Activated T-cell treated with anti-CD3 and anti-CD28 coated beads, Interleukin-2, amount 50 U/mL, for 24 hours (primary cell): ENCODE data around the gene MIER2.

Experiments
- DNase-seq: peaks from one replicate; pipeline ENCODE4 v3.0.0-alpha.2; 2020
- H3K27ac Mint-ChIP-seq: 2 replicates; pipeline ENCODE4 v1.8.0; 2020; ENCODE audit warnings: mild to moderate bottlenecking, mixed read lengths
- H3K27me3 Mint-ChIP-seq: 2 replicates; pipeline ENCODE4 v1.8.0; 2020; ENCODE audit warnings: mixed read lengths
- H3K36me3 Mint-ChIP-seq: 2 replicates; pipeline ENCODE4 v1.8.0; 2020; ENCODE audit warnings: low read depth, mixed read lengths
- H3K4me1 Mint-ChIP-seq: 2 replicates; pipeline ENCODE4 v1.8.0; 2020; ENCODE audit warnings: low read depth, mixed read lengths
- H3K4me3 Mint-ChIP-seq: 2 replicates; pipeline ENCODE4 v1.8.0; 2020; ENCODE audit warnings: mild to moderate bottlenecking, moderate library complexity, mixed read lengths
- H3K9me3 Mint-ChIP-seq: 2 replicates; pipeline ENCODE4 v1.8.0; 2020; ENCODE audit warnings: mixed read lengths

The MIER2 gene

DNA sequence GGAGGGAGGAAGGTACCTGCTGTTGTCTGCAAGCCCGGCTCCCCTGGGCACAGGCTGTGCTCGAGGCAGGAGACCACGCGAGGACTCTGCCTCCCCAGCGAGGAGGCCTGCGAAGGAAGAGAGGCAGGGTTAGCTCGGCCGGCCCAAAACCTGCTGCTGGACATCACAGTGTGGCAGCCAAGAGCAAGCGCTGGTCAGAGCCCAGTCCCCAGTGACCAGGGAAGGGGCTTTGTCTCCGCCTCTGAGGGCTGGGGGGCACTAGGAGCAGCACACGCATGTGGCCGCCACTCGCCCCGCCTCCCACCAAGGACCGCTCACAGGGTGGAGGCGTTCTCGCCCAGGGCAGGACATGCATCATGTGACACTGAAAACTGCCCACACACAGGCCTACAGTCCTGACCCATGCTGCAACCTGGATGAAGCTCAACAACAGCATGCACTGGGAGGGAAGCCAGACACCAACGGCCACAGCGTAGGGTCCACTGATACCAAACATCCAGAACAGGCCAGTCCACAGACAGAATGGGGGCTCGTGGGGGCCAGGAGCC lies 8.5 kb downstream of the MIER2 start:
- DNase-seq = no peak
- H3K36me3 Mint-ChIP-seq = peaks cover 69% of the 10 kb centered on the region
- H3K9me3 Mint-ChIP-seq = no peaks in the 10 kb centered on the region
- H3K27ac Mint-ChIP-seq = no peak overlapping the region
- no peak overlapping the region for H3K4me3 Mint-ChIP-seq
- peaks cover 33% of the 10 kb centered on the region for H3K4me1 Mint-ChIP-seq
- no peaks in the 10 kb centered on the region for H3K27me3 Mint-ChIP-seq

DNA sequence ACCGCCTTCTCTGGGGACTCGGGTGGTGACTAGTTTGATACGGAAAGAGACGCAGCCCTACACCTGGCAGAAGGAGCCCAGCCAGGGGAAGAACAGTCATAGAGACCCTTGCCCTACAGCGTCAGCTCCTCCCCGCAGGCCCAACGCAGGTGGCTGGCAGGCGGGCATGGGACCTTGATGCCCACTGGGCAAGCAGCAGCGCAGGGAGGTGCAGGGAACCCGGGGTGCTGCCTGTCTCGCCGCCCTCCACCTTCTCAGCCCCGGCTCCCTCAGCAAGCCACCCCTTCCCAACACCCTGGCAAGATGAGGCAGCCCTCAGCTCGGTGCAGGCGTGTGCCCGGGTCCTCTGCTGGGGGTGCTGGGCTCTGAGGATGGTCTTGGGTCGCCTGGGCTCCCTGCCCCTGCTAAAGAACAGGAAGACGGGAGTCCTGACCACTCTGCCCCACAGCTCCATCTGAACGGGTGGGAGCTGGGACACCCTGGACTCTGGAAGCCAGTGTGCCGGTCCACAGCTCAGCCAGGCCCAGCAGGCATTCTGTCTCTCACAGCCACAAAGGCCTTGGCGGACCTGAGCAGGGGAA lies 9.0 kb downstream of the MIER2 start:
- DNase-seq = no peak
- Mint-ChIP-seq H3K4me1 (peaks cover 27% of the 10 kb centered on the region), H3K27me3 (no peaks in the 10 kb centered on the region), H3K4me3 (no peak overlapping the region), H3K9me3 (peaks cover 3% of the 10 kb centered on the region), H3K27ac (no peak overlapping the region), H3K36me3 (peaks cover 69% of the 10 kb centered on the region)

DNA sequence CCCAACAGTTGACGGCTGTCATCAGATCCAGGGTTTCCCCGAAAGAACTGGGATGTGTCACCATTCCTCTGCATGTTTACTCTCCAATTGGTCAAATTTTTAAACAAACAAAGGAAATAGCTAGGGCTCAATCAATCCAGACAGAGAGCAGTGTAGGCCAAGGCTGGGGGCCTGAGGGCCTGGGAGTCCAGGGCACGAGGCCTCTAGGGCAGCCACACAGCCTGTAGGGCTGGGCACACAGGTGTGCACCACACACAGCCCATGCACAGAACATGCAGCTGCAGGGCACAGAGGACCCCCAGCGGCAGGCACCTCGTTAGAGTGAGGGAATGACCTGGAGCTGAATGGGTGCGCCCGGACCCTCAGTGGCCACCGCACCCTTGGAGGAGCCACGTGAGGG lies 9.5 kb downstream of the MIER2 start:
- Mint-ChIP-seq H3K27me3 (no peaks in the 10 kb centered on the region), H3K9me3 (peaks cover 3% of the 10 kb centered on the region), H3K36me3 (peaks cover 70% of the 10 kb centered on the region), H3K4me1 (peaks cover 24% of the 10 kb centered on the region), H3K4me3 (no peak overlapping the region), H3K27ac (no peak overlapping the region)
- DNase-seq = no peak

DNA sequence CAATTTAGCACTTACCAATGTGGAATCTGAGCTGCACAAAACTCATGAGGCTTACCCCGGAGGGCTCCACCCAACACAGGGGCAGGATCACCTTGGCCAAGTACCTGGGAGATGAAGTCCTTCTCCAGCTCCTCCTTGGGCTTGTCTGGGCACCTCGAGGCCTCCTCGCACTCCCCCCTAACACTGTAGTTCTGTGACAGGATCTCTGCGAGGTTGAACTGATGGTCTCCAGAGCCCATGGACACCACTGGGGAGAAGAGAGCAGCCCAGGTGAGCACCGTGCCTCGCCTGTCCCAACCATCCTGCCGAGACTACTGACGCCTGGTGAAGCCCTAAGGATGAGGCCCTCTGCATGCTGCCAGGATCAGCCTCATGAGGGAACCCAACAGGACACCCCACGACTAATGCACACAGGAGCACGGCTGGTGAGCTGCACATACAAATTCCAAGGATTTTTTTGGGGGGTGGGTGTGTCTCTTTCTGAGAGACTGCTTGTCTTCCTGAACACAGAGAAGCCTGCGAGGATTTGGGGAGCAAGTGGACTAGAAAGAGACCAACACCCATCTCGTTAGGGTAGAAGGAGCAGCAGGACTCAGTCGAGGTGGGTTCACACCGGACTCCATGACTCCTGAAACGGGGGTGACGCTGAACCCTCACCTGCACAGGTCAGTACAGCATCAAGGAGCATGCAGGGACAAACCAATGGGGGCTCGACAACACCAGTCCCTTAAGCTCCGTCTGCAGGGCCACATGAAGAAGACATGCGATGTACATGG lies 10.1 kb downstream of the MIER2 start:
- Mint-ChIP-seq H3K4me1 (peaks cover 19% of the 10 kb centered on the region), H3K27me3 (no peaks in the 10 kb centered on the region), H3K27ac (no peak overlapping the region), H3K9me3 (peaks cover 3% of the 10 kb centered on the region), H3K4me3 (no peak overlapping the region), H3K36me3 (peaks cover 70% of the 10 kb centered on the region)
- DNase-seq = no peak

DNA sequence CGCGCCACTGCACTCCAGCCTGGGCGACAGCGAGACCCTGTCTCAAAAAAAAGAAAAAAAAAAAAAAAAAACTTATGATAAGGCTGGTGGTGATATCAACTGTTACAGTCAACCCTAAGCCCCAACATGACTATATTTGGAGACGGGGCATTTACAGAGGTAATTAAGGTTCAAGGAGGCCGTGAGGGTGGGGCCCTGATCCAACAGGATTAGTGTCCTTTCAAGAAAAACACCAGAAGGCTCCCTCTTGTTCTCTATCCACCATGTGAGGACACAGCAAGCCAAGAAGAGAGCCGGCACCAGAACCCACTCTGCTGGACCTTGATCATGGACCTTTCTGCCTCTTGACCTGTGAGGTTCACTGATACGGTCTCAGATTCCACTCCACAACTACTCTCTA lies 14.1 kb downstream of the MIER2 start:
- Mint-ChIP-seq H3K36me3 (peaks cover 86% of the 10 kb centered on the region), H3K4me1 (no peaks in the 10 kb centered on the region), H3K9me3 (peaks cover 15% of the 10 kb centered on the region), H3K27me3 (no peaks in the 10 kb centered on the region), H3K4me3 (no peak overlapping the region), H3K27ac (no peak overlapping the region)
- no peak for DNase-seq

DNA sequence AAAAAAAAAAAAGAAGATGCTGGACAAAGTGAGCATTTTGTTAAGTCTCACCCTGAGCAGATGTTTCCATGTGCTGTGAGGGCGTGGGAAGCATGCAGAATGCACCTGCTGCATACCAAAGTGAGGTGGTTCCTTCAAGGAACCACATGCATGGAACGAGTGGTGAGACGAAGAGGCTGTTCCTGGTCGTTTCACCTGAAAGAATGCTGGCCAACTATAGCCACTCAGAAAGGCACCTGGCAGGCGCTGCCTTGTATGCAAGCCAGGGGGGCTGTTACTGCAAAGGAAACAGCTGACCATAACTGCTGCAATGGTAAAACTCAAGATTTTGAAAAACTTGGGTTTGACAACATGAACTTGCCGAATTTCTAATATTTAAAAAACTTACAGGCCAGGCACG lies 14.7 kb downstream of the MIER2 start:
- Mint-ChIP-seq H3K27ac (no peak overlapping the region), H3K4me1 (no peaks in the 10 kb centered on the region), H3K36me3 (peaks cover 81% of the 10 kb centered on the region), H3K4me3 (no peak overlapping the region), H3K27me3 (no peaks in the 10 kb centered on the region), H3K9me3 (peaks cover 15% of the 10 kb centered on the region)
- DNase-seq = no peak

DNA sequence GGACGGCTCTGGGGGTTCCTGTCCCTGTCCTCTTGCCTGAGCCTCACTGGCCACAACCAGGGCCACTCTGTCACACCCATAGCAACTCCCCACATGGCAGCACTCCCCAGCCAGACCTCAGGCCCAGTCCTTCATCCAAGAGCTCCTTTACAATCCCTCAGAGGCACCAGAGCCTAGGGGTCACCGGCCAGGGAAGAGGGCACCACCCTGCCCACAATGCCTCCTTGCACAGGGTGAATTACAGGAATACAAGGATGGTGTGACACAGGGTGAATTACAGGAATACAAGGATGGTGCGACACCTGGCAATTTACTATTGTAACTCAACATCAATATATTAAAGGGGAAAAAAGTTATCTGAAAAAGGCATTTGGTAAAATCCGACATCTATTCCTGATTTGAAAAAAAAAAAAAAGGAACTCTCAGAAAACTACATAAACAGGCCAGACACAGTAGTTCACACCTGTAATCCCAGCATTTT lies 16.5 kb downstream of the MIER2 start:
- no peak overlapping the region for H3K4me3 Mint-ChIP-seq
- no peak for DNase-seq
- H3K36me3 Mint-ChIP-seq = peaks cover 69% of the 10 kb centered on the region
- H3K27ac Mint-ChIP-seq = no peak overlapping the region
- H3K4me1 Mint-ChIP-seq = no peaks in the 10 kb centered on the region
- H3K9me3 Mint-ChIP-seq = peaks cover 15% of the 10 kb centered on the region
- H3K27me3 Mint-ChIP-seq = no peaks in the 10 kb centered on the region

DNA sequence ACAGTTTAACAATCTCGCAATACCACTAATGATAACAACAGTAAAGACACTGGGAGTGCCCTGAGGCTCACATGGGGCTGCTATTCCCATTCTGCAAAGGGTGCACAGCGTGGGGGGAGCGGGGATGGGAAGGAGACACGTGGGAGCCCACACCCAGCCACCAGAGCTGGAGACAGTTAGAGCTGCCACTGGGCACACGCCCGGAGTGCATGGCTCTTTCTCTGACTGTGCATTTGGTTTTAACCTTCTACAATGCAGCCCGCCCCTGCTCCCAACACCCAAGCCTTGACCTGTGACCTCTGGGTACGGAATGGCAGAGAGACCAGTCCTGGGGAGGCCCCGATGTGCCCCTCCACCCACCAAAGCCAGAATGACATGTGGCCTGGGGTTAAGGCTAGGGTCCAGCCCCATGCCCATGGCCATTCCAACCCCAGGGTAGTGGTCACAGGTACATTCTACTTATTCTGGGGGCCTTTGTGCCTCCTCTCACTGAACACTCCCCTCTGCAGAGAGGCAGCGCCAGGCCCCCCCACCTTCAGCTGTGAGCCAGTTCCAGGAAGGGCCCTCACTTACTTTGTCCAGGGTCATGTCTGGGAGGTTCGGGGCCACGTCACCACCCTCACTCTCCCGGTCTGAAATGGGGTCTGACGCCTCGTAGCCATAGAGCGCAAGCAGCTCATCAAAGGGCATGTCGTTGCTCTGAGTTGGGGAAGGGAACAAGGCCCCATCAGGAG lies 17.1 kb downstream of the MIER2 start:
- Mint-ChIP-seq H3K4me3 (no peak overlapping the region), H3K9me3 (peaks cover 15% of the 10 kb centered on the region), H3K36me3 (peaks cover 69% of the 10 kb centered on the region), H3K27me3 (no peaks in the 10 kb centered on the region), H3K27ac (no peak overlapping the region), H3K4me1 (no peaks in the 10 kb centered on the region)
- no peak for DNase-seq

DNA sequence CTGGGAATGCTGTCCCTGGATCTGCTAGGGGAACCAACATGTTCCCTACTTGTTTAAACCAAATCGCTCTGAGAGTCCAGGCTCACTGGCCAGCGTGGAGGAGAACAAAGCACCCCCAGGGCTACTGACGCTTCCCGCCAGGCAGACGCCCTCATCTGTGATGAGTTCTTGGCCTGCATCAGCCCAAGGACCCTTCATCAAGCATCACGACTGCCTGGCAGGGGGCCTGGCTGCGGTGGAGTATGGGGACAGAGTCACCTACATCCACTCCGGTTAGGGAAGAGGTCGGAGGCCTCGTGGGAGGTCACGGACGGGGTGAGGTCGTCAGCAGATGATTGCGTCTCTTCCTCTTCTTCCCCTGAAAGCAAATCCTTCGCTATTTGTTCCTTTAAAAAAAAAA lies 17.7 kb downstream of the MIER2 start:
- Mint-ChIP-seq H3K4me3 (no peak overlapping the region), H3K27ac (no peak overlapping the region), H3K9me3 (peaks cover 15% of the 10 kb centered on the region), H3K36me3 (peaks cover 65% of the 10 kb centered on the region), H3K27me3 (no peaks in the 10 kb centered on the region), H3K4me1 (no peaks in the 10 kb centered on the region)
- DNase-seq = no peak

DNA sequence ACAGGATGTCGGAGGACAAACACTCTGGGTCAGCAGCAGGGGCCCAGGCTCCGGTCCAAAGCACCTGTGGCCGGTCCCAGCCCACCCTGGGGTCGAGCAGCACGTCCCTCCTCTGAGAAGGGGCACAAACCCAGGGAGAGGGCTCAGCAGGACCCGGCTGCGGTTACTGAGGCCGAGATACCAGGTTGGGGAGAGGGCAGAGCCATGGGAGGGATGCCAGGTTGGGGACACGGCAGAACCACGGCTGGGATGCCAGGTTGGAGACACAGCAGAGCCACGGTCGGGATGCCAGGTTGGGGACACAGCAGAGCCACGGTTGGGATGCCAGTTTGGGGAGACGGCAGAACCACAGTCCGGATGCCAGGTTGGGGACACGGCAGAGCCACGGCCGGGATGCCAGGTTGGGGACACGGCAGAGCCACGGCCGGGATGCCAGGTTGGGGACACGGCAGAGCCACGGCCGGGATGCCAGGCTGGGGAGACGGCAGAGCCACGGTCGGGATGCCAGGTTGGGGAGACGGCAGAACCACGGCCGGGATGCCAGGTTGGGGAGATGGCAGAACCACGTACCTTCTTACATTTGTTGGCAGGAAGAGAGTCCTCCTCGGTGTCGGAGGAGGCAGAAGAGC lies 18.5 kb downstream of the MIER2 start:
- Mint-ChIP-seq H3K27me3 (no peaks in the 10 kb centered on the region), H3K4me1 (no peaks in the 10 kb centered on the region), H3K9me3 (peaks cover 15% of the 10 kb centered on the region), H3K27ac (no peak overlapping the region), H3K4me3 (no peak overlapping the region), H3K36me3 (peaks cover 63% of the 10 kb centered on the region)
- no peak for DNase-seq

DNA sequence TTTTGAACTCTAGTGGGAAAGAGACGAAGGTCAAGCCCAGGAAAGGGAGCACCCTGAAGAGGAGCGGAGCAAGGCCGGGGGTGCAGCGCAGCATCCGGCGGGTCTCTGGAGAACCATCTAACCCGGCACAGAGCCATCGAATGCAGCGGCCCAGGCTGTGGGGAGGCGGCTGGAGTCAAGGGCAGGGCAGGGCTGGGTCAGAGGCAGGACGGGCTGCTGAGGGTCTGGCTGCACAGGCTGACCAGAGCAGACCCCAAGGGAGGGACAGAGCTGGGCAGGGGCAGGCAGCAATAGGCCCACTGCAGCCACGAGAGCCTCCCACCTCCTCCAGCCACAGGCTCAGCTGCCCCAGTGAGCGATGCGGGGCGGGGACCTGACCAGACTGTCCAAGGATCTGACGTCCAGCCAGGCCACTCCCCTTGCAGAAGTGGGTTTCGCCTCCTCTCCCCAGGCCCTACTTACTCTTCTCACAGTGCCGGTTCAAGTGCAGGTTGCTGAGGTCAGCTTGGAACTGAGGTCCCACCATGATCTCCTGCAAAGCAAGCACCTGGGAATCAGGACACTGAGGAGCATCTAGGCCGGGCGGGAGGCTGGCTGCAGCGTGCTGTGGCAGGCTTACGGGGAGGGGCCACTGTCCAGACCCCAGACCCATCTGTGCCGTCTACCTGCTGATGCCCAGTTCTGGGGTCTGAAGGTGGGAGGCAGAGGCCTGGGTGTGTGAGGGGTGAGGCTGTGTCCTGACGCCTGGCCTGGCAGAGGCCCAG lies 19.2 kb downstream of the MIER2 start:
- no peak for DNase-seq
- no peak overlapping the region for H3K4me3 Mint-ChIP-seq
- no peak overlapping the region for H3K27ac Mint-ChIP-seq
- no peaks in the 10 kb centered on the region for H3K4me1 Mint-ChIP-seq
- peaks cover 12% of the 10 kb centered on the region for H3K9me3 Mint-ChIP-seq
- H3K36me3 Mint-ChIP-seq = peaks cover 62% of the 10 kb centered on the region
- no peaks in the 10 kb centered on the region for H3K27me3 Mint-ChIP-seq

DNA sequence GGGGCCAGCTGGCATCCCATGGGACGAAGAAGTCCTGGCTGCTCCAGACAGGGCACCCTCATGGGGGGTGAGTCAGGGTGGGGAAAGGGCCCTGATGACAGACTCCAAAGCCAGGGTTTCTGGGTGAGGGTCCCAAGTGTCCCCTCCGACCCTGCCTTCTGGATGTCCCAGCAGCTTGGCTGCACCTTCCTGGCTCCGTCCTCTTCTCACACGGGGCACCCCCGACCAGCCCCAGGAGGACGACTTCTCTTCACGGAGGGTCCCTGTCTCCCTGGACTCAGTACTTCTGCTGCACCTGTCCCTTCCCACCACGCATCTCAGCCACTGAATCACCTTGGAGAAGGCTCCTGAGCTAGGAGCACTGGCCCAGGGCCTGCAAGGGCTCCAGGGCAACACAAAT lies 19.9 kb downstream of the MIER2 start:
- Mint-ChIP-seq H3K4me1 (no peaks in the 10 kb centered on the region), H3K27me3 (no peaks in the 10 kb centered on the region), H3K27ac (no peak overlapping the region), H3K9me3 (peaks cover 12% of the 10 kb centered on the region), H3K36me3 (peaks cover 61% of the 10 kb centered on the region), H3K4me3 (no peak overlapping the region)
- no peak for DNase-seq

DNA sequence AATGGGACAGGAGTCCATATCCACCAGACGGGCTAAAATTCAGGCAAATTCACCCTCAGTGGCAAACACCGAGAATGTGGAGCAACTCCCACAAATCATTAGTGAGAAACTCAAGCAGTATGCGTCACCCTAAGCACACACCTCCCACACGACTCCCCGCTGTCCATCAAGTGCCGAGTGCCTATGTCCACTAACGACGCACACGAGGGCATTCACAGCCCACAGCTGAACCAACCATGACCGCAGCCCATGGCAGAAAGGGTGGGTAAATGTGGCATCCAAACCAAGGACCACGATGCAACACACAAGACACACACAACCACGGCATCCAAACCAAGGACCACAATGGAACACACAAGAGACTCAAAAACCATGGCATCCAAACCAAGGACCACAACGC lies 22.0 kb downstream of the MIER2 start:
- H3K27ac Mint-ChIP-seq = no peak overlapping the region
- H3K27me3 Mint-ChIP-seq = no peaks in the 10 kb centered on the region
- H3K4me3 Mint-ChIP-seq = no peak overlapping the region
- no peak for DNase-seq
- H3K36me3 Mint-ChIP-seq = peaks cover 52% of the 10 kb centered on the region
- H3K4me1 Mint-ChIP-seq = peaks cover 3% of the 10 kb centered on the region
- peaks cover 4% of the 10 kb centered on the region for H3K9me3 Mint-ChIP-seq

DNA sequence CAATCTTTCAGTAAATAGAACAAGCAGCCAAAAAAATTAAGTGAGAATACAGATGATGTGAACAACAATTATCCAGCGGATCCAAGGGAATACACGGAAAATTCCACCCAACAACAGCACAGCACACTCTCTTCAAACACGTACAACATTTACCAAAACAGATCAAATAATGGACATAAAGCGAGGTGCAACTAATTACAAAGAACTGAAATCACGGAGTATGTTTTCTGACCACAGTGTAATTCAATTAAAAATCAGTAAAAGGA lies 26.2 kb downstream of the MIER2 start:
- Mint-ChIP-seq H3K9me3 (peaks cover 4% of the 10 kb centered on the region), H3K36me3 (peaks cover 61% of the 10 kb centered on the region), H3K27ac (no peak overlapping the region), H3K4me1 (peaks cover 3% of the 10 kb centered on the region), H3K27me3 (no peaks in the 10 kb centered on the region), H3K4me3 (no peak overlapping the region)
- DNase-seq = no peak
